Endodermal cell (in vitro differentiated cells): Measurements from ENCODE around the gene JAKMIP1. TPM values are rescaled to one million over a fixed set of nuclear protein-coding genes. Genes with fewer than 3 reads are reported as not detected.

Experiments
- DNase-seq: peaks from one replicate; pipeline ENCODE4 v3.0.0-alpha.2; 2017
- H3K27ac ChIP-seq: 2 replicates; pipeline ENCODE4 v1.5.1; 2013; ENCODE audit warnings: mild to moderate bottlenecking, low read depth, low read length, moderate library complexity
- H3K27me3 ChIP-seq: 2 replicates; pipeline ENCODE4 v1.6.1; 2013; ENCODE audit warnings: mild to moderate bottlenecking, low read length, moderate library complexity; ENCODE audit not compliant: insufficient read depth, control insufficient read depth, poor library complexity, severe bottlenecking
- H3K36me3 ChIP-seq: 2 replicates; pipeline ENCODE4 v1.7.0; 2013; ENCODE audit warnings: mild to moderate bottlenecking, low read length, moderate library complexity; ENCODE audit not compliant: control insufficient read depth, insufficient read depth
- H3K4me1 ChIP-seq: one replicate; pipeline ENCODE4 v1.7.0; 2013; ENCODE audit warnings: low read length; ENCODE audit not compliant: control insufficient read depth, insufficient read depth
- H3K4me3 ChIP-seq: 2 replicates; pipeline ENCODE4 v1.5.1; 2013; ENCODE audit warnings: mild to moderate bottlenecking, low read length, moderate library complexity
- H3K9ac ChIP-seq: 2 replicates; pipeline ENCODE4 v1.6.1; 2013; ENCODE audit warnings: mild to moderate bottlenecking, low read length, moderate library complexity; ENCODE audit not compliant: poor library complexity, severe bottlenecking; ENCODE audit errors: extremely low read depth
- H3K9me3 ChIP-seq: 2 replicates; pipeline ENCODE4 v1.6.1; 2013; ENCODE audit warnings: mild to moderate bottlenecking, low read length, moderate library complexity; ENCODE audit not compliant: control insufficient read depth
- H3K27ac Mint-ChIP-seq: 2 replicates; pipeline ENCODE4 v1.8.0; 2020; ENCODE audit warnings: mixed read lengths
- H3K27me3 Mint-ChIP-seq: 2 replicates; pipeline ENCODE4 v1.8.0; 2021; ENCODE audit warnings: mild to moderate bottlenecking, mixed read lengths; ENCODE audit not compliant: insufficient read depth
- H3K36me3 Mint-ChIP-seq: 2 replicates; pipeline ENCODE4 v1.8.0; 2020; ENCODE audit warnings: low read depth, mixed read lengths
- H3K4me1 Mint-ChIP-seq: 2 replicates; pipeline ENCODE4 v1.8.0; 2020; ENCODE audit warnings: mixed read lengths
- H3K4me3 Mint-ChIP-seq: 2 replicates; pipeline ENCODE4 v1.8.0; 2020; ENCODE audit warnings: mild to moderate bottlenecking, moderate library complexity, mixed read lengths
- H3K9me3 Mint-ChIP-seq: 2 replicates; pipeline ENCODE4 v1.8.0; 2020; ENCODE audit warnings: mild to moderate bottlenecking, mixed read lengths
- WGBS, 2 experiments: methylation state at CpG; one replicate each; pipeline versions ENCODE4 v1.1.5 to v1.1.7; 2013; ENCODE audit warnings: missing lambda C conversion rate in 2 of 2, mixed read lengths in 1 of 2; ENCODE audit not compliant: insufficient coverage in 1 of 2, insufficient read length in 1 of 2; 5-methylcytosine and 5-hydroxymethylcytosine counted together
- total RNA-seq, 2 donors: library from RNA; stranded (reverse); fragmentation: NEBNext Ultra II Directional in 1 of 2; extraction: Animal tissue kit (Norgen Biotek cat#: 25700) in 1 of 2; gene quantifications; 2 replicates in 1 of 2; 3 replicates in 1 of 2; pipeline ENCODE4 v1.2.1, GENCODE V29; 2021
- TF ChIP-seq, protein P1 (sequence below): fragments of 200-600 bp; sonication (generic); conservative IDR thresholded peaks from 2 replicates; pipeline ENCODE4 v1.5.0; 2021; ENCODE audit warnings: antibody characterized with exemption, mild to moderate bottlenecking

Gene JAKMIP1
- total RNA-seq, 2 donors from 2014 or later: 10.4 to 11.2 TPM

DNA sequence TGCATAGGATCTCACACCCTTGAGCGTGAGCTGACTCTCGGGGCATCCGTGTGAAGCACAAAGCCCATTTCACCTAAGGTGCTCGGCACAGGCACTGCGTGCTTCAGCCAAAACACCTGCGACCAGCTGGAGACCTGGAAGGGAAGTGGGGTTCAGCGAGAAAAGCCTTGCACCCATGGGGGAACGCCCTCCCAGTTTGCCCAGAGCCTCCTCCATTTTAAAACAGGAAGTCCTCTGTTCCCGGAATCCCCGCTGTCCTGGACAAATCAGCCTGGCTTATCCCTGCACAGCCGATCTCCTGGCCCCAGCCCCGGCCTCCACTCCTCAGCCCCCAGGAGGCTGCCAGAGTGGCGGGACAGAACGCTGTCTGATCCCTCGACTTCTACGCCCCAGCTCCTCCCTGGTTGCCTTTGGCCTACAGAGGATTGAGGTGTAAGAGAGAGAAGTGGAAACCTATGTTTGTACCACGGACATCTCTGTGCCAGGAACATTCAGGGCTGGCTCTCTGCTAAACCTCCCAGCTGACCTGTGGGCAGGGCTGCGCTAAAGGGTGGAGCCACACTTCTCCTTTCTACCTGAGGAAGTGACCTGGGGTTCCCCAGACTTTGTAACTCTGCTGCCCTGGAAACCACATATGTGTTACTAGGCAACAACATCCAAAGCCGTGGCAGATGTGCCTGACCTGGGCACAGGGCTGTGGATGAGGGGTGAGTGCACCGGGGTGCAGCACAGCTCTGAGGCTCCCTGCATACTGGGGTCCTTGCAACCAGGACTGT is 178.3 kb downstream of the JAKMIP1 start:
- peaks cover under 1% of the 10 kb centered on the region for H3K27me3 Mint-ChIP-seq
- no peak overlapping the region for H3K4me3 ChIP-seq

DNA sequence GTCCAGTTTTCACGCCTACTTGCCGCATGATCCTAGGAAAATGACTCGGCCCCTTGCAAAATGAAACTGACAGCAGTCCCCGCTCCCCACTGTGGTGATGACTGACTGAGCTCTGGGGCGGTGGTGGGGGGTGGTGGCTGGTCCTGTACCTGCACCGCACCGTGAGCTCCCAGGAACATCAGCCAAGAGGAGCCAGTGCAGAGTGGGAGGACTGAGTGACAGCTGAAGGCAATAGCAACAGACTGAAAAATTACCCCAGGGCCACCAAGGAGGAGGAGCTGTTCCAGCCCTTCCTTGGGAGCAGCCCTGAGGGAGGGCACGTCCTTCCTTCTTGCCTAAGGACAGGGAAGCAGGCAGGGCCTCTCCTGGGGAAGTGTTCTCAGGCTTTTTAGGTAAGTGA is 179.7 kb downstream of the JAKMIP1 start:
- Histone ChIP-seq H3K27me3 (no peaks in the 10 kb centered on the region), H3K9ac (no peak overlapping the region), H3K4me1 (no peaks in the 10 kb centered on the region), H3K36me3 (no peaks in the 10 kb centered on the region), H3K27ac (no peak overlapping the region), H3K4me3 (no peak overlapping the region), H3K9me3 (no peaks in the 10 kb centered on the region)
- TF ChIP-seq, protein P1, sequence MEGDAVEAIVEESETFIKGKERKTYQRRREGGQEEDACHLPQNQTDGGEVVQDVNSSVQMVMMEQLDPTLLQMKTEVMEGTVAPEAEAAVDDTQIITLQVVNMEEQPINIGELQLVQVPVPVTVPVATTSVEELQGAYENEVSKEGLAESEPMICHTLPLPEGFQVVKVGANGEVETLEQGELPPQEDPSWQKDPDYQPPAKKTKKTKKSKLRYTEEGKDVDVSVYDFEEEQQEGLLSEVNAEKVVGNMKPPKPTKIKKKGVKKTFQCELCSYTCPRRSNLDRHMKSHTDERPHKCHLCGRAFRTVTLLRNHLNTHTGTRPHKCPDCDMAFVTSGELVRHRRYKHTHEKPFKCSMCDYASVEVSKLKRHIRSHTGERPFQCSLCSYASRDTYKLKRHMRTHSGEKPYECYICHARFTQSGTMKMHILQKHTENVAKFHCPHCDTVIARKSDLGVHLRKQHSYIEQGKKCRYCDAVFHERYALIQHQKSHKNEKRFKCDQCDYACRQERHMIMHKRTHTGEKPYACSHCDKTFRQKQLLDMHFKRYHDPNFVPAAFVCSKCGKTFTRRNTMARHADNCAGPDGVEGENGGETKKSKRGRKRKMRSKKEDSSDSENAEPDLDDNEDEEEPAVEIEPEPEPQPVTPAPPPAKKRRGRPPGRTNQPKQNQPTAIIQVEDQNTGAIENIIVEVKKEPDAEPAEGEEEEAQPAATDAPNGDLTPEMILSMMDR: no peak
- Mint-ChIP-seq H3K36me3 (no peaks in the 10 kb centered on the region), H3K27me3 (peaks cover 2% of the 10 kb centered on the region), H3K9me3 (no peaks in the 10 kb centered on the region), H3K27ac (no peak overlapping the region), H3K4me3 (no peak overlapping the region), H3K4me1 (no peaks in the 10 kb centered on the region)
- WGBS, 2 experiments: 74 to 85% methylated on average over 5 to 8 of the region's 8 CpGs
- no peak for DNase-seq

More for the DNA sequence above, 178.3 kb downstream of the JAKMIP1 start:
- 93 to 98% methylated on average over 5 to 20 of the region's 20 CpGs for WGBS, 2 experiments
- no peaks in the 10 kb centered on the region for H3K36me3 ChIP-seq
- no peaks in the 10 kb centered on the region for H3K9me3 Mint-ChIP-seq
- H3K36me3 Mint-ChIP-seq: no peaks in the 10 kb centered on the region
- no peaks in the 10 kb centered on the region for H3K27me3 ChIP-seq
- H3K9me3 ChIP-seq: no peaks in the 10 kb centered on the region
- H3K4me3 Mint-ChIP-seq: no peak overlapping the region
- no peaks in the 10 kb centered on the region for H3K4me1 ChIP-seq
- H3K27ac Mint-ChIP-seq: no peak overlapping the region
- H3K27ac ChIP-seq: no peak overlapping the region
- TF ChIP-seq, protein P1: no peak
- DNase-seq: no peak
- H3K4me1 Mint-ChIP-seq: no peaks in the 10 kb centered on the region
- no peak overlapping the region for H3K9ac ChIP-seq

DNA sequence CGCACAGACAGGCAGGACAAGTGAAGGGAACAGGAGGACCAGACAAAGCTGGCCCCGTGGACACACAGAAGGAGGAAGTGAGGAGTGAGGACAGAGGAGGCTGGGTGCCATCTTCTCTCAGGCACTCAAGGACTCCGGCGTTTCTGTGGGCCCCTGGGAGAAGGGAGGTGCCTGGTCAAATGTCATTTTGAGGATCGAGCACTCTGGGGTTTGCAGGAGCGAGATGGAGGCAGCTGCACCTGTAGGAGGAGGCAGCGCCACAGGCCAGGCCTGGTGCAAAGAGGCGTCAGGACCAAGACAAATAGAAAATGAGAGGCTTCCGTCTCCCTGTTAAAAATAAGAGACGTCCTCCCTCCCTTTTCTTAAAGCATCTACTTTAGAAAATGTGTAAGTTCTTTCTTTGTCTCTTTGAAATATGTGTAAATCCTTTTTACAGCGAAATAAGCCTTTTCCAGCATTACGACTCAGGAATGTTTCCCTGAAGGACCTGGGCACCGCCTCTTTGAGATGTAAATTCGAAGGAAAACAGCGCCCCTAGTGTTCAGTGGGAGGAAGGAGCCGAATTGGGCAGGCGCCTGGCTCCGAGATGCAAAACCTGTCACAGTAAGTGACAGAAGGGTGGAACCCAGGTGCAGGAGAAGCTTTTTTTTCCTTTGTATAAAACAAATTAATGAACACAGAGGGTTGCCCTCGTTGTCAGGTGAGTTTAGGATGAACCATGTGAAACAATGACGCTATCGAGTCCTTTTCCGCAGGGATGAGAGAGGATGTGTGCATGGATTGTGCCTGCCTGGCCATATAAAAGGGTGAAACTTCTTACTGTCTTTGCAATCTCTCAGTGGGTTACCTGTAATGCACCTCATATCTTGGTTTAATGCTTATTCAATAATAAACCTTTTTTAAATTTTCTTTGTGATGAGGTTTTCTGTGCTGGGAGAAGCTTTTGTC is 180.8 kb downstream of the JAKMIP1 start:
- Histone ChIP-seq H3K27ac (no peak overlapping the region), H3K4me3 (no peak overlapping the region), H3K27me3 (no peaks in the 10 kb centered on the region), H3K9ac (no peak overlapping the region), H3K9me3 (no peaks in the 10 kb centered on the region), H3K4me1 (no peaks in the 10 kb centered on the region), H3K36me3 (no peaks in the 10 kb centered on the region)
- TF ChIP-seq, protein P1: peak; percentile 96
- Mint-ChIP-seq H3K4me3 (no peak overlapping the region), H3K27ac (no peak overlapping the region), H3K4me1 (no peaks in the 10 kb centered on the region), H3K27me3 (peaks cover 2% of the 10 kb centered on the region), H3K9me3 (no peaks in the 10 kb centered on the region), H3K36me3 (no peaks in the 10 kb centered on the region)
- DNase-seq: peak; percentile 91
- 44 to 55% methylated on average over 14 to 22 of the region's 22 CpGs for WGBS, 2 experiments
